ENCODE data around the gene CCDC81.

CCDC81 gene

GRCh38 chr11:86464509-86465221 lies 90.0 kb downstream of the CCDC81 start:
- POLR2A ChIA-PET: interaction anchor here (1.7 kb wide), 1 partner anchor 19 kb away, joined by 4 read pairs; no protein-coding TSS in a partner anchor
- no peak for DNase-seq (ENCODE audit: extremely low spot score)
- TF ChIP-seq FOXM1 (IDR thresholded peaks at IDR 0.05; ENCODE audit: borderline replicate concordance): no peak
- CTCF ChIA-PET: interaction anchor here (0.7 kb wide), 1 partner anchor 12 kb away, joined by 4 read pairs; no protein-coding TSS in a partner anchor

- POLR2A ChIA-PET: no interaction called here
- no peak for TF ChIP-seq FOXM1 (IDR thresholded peaks at IDR 0.05; ENCODE audit: borderline replicate concordance)
- no peak for TF ChIP-seq HDGF (IDR thresholded peaks at IDR 0.05; ENCODE audit: borderline replicate concordance)
- no peak for TF ChIP-seq LEF1 (IDR thresholded peaks at IDR 0.05; ENCODE audit: borderline replicate concordance)
- TF ChIP-seq PKNOX1 (IDR thresholded peaks at IDR 0.05): peak; percentile 3; the same call in 1 of the 2 replicates
- no peak for TF ChIP-seq FOXA1 (IDR thresholded peaks at IDR 0.05)
- no peak for TF ChIP-seq FOXK2 (IDR thresholded peaks at IDR 0.05)
- TF ChIP-seq TARDBP (IDR thresholded peaks at IDR 0.05): no peak
- TF ChIP-seq L3MBTL2 (conservative IDR thresholded peaks at IDR 0.05): no peak
- no peak for DNase-seq (ENCODE audit: extremely low spot score)
- CTCF ChIA-PET: interaction anchor here (0.8 kb wide), 1 partner anchor 140 kb away, joined by 3 read pairs; no protein-coding TSS in a partner anchor
These were observed 93.5 kb downstream of the CCDC81 start for GRCh38 chr11:86468169-86468568.

GRCh38 chr11:86469491-86470388 lies 95.1 kb downstream of the CCDC81 start:
- no peak for DNase-seq (ENCODE audit: extremely low spot score)
- TF ChIP-seq ARNT (IDR thresholded peaks at IDR 0.05) (no peak), CTBP1 (IDR thresholded peaks at IDR 0.05; ENCODE audit: borderline replicate concordance) (no peak), HDGF (IDR thresholded peaks at IDR 0.05; ENCODE audit: borderline replicate concordance) (no peak), ZNF384 (IDR thresholded peaks at IDR 0.05) (no peak), L3MBTL2 (conservative IDR thresholded peaks at IDR 0.05) (no peak), LEF1 (IDR thresholded peaks at IDR 0.05; ENCODE audit: borderline replicate concordance) (no peak), FOXA1 (IDR thresholded peaks at IDR 0.05) (no peak), SUZ12 (IDR thresholded peaks at IDR 0.05) (no peak), ELF4 (IDR thresholded peaks at IDR 0.05) (no peak), NFRKB (IDR thresholded peaks at IDR 0.05) (no peak), FOXK2 (IDR thresholded peaks at IDR 0.05) (no peak)
- ChIA-PET POLR2A (no interaction called here), CTCF (interaction anchor here (0.8 kb wide), 1 partner anchor 15 kb away, joined by 3 read pairs; no protein-coding TSS in a partner anchor)
